Body of pancreas (tissue), 4 donors: ENCODE measurements around the gene ZNF335.

Experiments used
- POLR2A ChIP-seq, 3 donors: fragments of 450-650 bp; IDR thresholded peaks; one replicate each; pipeline ENCODE4 v1.6.1; 2016; ENCODE audit warnings: antibody characterized with exemption in 3 of 3, mild to moderate bottlenecking in 2 of 3
- TF ChIP-seq, protein P1 (sequence below), 7 experiments: fragments of 450-650 bp in 4 of 7; fragments of 200-600 bp in 3 of 7; sonication (generic) in 3 of 7; IDR thresholded peaks; one replicate each; pipeline ENCODE4 v1.5.1; 2016 to 2019; ENCODE audit warnings: antibody characterized with exemption in 7 of 7

DNA sequence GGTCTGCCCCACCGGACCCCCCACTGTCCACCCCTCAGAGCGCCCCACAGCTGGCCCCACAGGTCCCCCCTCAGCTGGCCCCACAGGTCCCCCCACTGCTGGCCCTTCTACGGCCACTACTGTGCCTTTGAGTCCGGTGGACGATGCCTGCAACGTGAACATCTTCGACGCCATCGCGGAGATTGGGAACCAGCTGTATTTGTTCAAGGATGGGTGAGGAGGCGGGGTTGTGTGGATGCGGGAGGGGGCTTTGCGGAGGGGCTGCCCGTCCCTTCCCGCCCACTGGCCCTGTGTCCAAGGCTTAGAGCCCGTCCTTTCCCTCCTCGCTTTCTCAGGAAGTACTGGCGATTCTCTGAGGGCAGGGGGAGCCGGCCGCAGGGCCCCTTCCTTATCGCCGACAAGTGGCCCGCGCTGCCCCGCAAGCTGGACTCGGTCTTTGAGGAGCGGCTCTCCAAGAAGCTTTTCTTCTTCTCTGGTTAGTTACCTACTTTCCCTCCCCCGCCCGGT is 41.4 kb upstream of the ZNF335 start:
- TF ChIP-seq, protein P1, sequence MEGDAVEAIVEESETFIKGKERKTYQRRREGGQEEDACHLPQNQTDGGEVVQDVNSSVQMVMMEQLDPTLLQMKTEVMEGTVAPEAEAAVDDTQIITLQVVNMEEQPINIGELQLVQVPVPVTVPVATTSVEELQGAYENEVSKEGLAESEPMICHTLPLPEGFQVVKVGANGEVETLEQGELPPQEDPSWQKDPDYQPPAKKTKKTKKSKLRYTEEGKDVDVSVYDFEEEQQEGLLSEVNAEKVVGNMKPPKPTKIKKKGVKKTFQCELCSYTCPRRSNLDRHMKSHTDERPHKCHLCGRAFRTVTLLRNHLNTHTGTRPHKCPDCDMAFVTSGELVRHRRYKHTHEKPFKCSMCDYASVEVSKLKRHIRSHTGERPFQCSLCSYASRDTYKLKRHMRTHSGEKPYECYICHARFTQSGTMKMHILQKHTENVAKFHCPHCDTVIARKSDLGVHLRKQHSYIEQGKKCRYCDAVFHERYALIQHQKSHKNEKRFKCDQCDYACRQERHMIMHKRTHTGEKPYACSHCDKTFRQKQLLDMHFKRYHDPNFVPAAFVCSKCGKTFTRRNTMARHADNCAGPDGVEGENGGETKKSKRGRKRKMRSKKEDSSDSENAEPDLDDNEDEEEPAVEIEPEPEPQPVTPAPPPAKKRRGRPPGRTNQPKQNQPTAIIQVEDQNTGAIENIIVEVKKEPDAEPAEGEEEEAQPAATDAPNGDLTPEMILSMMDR (IDR thresholded peaks at IDR 0.05), result no peak
- TF ChIP-seq POLR2A (IDR thresholded peaks at IDR 0.05), result no peak
